ENCODE data around the gene HMCN2. TPM values are rescaled to one million over a fixed set of nuclear protein-coding genes. Genes with fewer than 3 reads are reported as not detected.

HMCN2 gene
- total and polyA plus RNA-seq, 9 donors: 0.12 to 4.2 (median 0.98) TPM

DNA sequence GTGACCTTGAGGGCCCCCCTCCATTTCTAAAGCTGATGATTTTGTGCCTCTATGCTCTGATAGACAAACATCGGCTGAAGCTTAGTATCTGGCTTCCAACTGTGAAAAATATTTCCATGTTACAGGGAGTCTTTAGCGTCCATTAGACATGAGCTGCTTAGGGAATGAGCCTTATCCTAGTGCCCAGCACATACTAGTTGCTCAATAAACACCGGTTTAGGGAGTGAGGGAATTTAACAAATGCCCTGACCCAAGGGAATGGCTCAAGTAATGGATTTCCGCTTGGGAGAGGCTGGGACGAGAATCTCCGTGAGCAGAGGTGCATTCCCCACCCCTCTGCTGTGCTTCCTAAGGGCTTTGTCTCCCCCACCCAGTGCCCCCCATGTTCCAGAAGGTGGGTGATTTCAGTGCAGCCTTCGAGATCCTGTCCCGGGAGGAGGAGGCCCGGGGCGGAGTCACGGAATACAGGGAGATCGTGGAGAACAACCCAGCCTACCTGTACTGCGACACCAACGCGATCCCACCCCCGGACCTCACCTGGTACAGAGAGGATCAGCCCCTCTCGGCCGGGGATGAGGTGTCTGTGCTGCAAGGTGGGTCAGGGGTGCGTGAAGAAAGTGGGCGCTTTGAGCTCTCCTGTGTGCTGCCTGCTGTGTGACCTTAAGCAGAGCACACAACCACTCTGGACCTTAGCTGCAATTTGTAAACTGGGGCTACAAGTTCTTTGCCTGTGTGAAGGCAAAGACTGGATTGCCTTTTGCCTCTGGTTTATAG, 113.5 kb downstream of the HMCN2 start:
- Histone ChIP-seq H3K9me3 (no peaks in the 10 kb centered on the region), H3K27ac (no peak overlapping the region), H3K4me3 (no peak overlapping the region), H3K36me3 (no peaks in the 10 kb centered on the region), H3K4me1 (ENCODE audit: insufficient read depth) (no peaks in the 10 kb centered on the region), H3K27me3 (no peaks in the 10 kb centered on the region)
- intact Hi-C loops (cut with DNase I): no loop called here
- DNase-seq: no peak
- TF ChIP-seq, protein P1, sequence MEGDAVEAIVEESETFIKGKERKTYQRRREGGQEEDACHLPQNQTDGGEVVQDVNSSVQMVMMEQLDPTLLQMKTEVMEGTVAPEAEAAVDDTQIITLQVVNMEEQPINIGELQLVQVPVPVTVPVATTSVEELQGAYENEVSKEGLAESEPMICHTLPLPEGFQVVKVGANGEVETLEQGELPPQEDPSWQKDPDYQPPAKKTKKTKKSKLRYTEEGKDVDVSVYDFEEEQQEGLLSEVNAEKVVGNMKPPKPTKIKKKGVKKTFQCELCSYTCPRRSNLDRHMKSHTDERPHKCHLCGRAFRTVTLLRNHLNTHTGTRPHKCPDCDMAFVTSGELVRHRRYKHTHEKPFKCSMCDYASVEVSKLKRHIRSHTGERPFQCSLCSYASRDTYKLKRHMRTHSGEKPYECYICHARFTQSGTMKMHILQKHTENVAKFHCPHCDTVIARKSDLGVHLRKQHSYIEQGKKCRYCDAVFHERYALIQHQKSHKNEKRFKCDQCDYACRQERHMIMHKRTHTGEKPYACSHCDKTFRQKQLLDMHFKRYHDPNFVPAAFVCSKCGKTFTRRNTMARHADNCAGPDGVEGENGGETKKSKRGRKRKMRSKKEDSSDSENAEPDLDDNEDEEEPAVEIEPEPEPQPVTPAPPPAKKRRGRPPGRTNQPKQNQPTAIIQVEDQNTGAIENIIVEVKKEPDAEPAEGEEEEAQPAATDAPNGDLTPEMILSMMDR (IDR thresholded peaks at IDR 0.05): no peak
- TF ChIP-seq POLR2A (IDR thresholded peaks at IDR 0.05): no peak
- TF ChIP-seq EP300 (IDR thresholded peaks at IDR 0.05): no peak
- WGBS, 3 donors: 80 to 89% (median 82%) methylated on average over 20 of the region's 20 CpGs

DNA sequence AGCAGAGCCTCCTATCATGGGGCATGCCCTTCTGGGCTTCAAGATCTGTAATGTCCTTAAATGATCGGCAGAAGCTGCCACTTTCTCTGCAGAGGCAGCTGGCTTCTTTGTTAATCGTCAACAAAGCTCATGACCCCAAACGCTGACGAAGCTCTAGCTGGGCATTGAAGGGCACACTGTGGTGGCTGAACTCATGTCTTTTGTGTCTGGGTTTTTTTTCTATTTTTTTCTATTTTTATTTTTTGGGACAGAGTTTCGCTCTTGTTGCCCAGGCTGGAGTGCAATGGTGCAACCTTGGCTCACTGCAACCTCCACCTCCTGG, 114.0 kb downstream of the HMCN2 start:
- intact Hi-C loops (cut with DNase I): no loop called here
- Histone ChIP-seq H3K9me3 (no peaks in the 10 kb centered on the region), H3K4me3 (no peak overlapping the region), H3K36me3 (no peaks in the 10 kb centered on the region), H3K4me1 (ENCODE audit: insufficient read depth) (no peaks in the 10 kb centered on the region), H3K27me3 (no peaks in the 10 kb centered on the region), H3K27ac (no peak overlapping the region)
- 46 to 65% (median 48%) methylated on average over 5 of the region's 5 CpGs for WGBS, 3 donors
- TF ChIP-seq, protein P1 (IDR thresholded peaks at IDR 0.05): no peak
- TF ChIP-seq EP300 (IDR thresholded peaks at IDR 0.05) (no peak), POLR2A (IDR thresholded peaks at IDR 0.05) (no peak)
- DNase-seq: no peak

DNA sequence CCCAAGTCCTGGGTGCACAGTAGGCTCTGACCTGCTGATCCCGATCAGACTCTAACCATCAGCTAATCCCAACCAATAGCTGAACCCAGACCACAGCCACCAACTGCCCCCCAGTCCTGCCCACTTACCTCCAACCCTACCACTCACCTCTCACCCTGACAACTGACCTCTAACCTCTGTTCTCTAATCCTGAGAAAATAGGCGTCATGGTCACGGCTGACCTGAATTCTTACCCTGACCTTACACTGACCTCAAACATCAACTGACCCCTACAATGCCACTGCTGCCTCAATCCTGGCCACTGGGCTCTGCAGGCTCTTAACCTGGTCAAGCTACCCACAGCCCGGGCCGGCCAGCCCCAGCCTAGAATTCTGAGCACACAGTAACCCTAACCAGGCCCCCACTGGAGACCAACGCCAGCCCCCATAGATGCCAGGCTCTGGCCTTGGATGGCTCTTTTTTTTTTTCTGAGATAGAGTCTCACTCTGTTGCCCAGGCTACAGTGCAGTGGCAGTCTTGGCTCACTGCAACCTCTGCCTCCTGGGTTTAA, 115.4 kb downstream of the HMCN2 start:
- intact Hi-C loops (cut with DNase I): no loop called here
- TF ChIP-seq, protein P1 (IDR thresholded peaks at IDR 0.05): no peak
- TF ChIP-seq POLR2A (IDR thresholded peaks at IDR 0.05) (no peak), EP300 (IDR thresholded peaks at IDR 0.05) (no peak)
- no peaks in the 10 kb centered on the region for H3K4me1 ChIP-seq (ENCODE audit: insufficient read depth)
- WGBS, 3 donors: 72 to 78% (median 74%) methylated on average over 6 of the region's 6 CpGs
- DNase-seq: no peak
- H3K27ac ChIP-seq: no peak overlapping the region
- H3K4me3 ChIP-seq: no peak overlapping the region
- H3K27me3 ChIP-seq: no peaks in the 10 kb centered on the region
- H3K9me3 ChIP-seq: no peaks in the 10 kb centered on the region
- H3K36me3 ChIP-seq: no peaks in the 10 kb centered on the region

DNA sequence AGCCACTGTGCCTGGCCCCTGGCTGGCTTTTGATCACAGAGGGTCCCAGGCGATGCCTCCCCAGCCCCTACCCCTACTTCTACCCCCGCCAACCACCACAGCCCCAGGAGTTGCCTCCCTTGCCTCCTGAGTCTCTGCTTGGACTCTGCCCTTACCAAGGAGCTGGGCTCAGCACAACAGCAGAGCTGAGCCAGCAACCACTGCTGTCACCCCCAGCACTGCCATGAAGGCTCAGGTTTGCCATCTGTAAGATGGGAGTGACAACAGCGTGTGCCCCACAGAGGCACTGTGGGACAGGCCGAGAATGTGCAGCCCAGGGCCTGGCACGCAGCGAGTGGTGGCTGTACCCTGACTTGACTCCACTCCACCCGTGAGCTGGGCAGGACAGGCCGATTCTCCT, 116.1 kb downstream of the HMCN2 start:
- WGBS, 3 donors: 86 to 98% (median 97%) methylated on average over 7 to 8 of the region's 8 CpGs
- no peak for DNase-seq

More for the DNA sequence above, 116.1 kb downstream of the HMCN2 start:
- Histone ChIP-seq H3K9me3 (no peaks in the 10 kb centered on the region), H3K4me1 (ENCODE audit: insufficient read depth) (no peaks in the 10 kb centered on the region), H3K36me3 (no peaks in the 10 kb centered on the region), H3K27ac (no peak overlapping the region), H3K27me3 (no peaks in the 10 kb centered on the region), H3K4me3 (no peak overlapping the region)
- TF ChIP-seq POLR2A (IDR thresholded peaks at IDR 0.05) (no peak), EP300 (IDR thresholded peaks at IDR 0.05) (no peak)
- TF ChIP-seq, protein P1 (IDR thresholded peaks at IDR 0.05): no peak
- intact Hi-C loops (cut with DNase I): no loop called here

All from ovary (tissue), 9 donors.